ENCODE results near the gene RBBP8NL.

The RBBP8NL gene

GRCh38 chr20:62461834-62462233 lies 34.5 kb upstream of the RBBP8NL start:
- in situ Hi-C loops (cut with MboI; ENCODE audit: low sequenced_read_pairs, unreplicated experiment), result no loop called here
- TF ChIP-seq CTCF (IDR thresholded peaks at IDR 0.05; ENCODE audit: borderline replicate concordance, control extremely low read depth, extremely low read depth, insufficient read depth, missing control alignments), result no peak
- DNase-seq (ENCODE audit: low spot score), result no peak

- in situ Hi-C loops (cut with MboI; ENCODE audit: low sequenced_read_pairs, unreplicated experiment), result no loop called here
- no peak for DNase-seq (ENCODE audit: low spot score)
- no peak for TF ChIP-seq CTCF (IDR thresholded peaks at IDR 0.05; ENCODE audit: borderline replicate concordance, control extremely low read depth, extremely low read depth, insufficient read depth, missing control alignments)
Measured at GRCh38 chr20:62461157-62461556, 33.8 kb upstream of the RBBP8NL start.

GRCh38 chr20:62460678-62461077 lies 33.3 kb upstream of the RBBP8NL start:
- in situ Hi-C loops (cut with MboI; ENCODE audit: low sequenced_read_pairs, unreplicated experiment), result no loop called here
- no peak for DNase-seq (ENCODE audit: low spot score)
- TF ChIP-seq CTCF (IDR thresholded peaks at IDR 0.05; ENCODE audit: borderline replicate concordance, control extremely low read depth, extremely low read depth, insufficient read depth, missing control alignments), result no peak

GRCh38 chr20:62459488-62459887 lies 32.1 kb upstream of the RBBP8NL start:
- in situ Hi-C loops (cut with MboI; ENCODE audit: low sequenced_read_pairs, unreplicated experiment), result no loop called here
- no peak for TF ChIP-seq CTCF (IDR thresholded peaks at IDR 0.05; ENCODE audit: borderline replicate concordance, control extremely low read depth, extremely low read depth, insufficient read depth, missing control alignments)
- DNase-seq (ENCODE audit: low spot score), result no peak

GRCh38 chr20:62458275-62459251 lies 31.2 kb upstream of the RBBP8NL start:
- DNase-seq (ENCODE audit: low spot score), result no peak
- in situ Hi-C loops (cut with MboI; ENCODE audit: low sequenced_read_pairs, unreplicated experiment), result no loop called here
- TF ChIP-seq CTCF (IDR thresholded peaks at IDR 0.05; ENCODE audit: borderline replicate concordance, control extremely low read depth, extremely low read depth, insufficient read depth, missing control alignments), result no peak

GRCh38 chr20:62457831-62458230 lies 30.5 kb upstream of the RBBP8NL start:
- no peak for TF ChIP-seq CTCF (IDR thresholded peaks at IDR 0.05; ENCODE audit: borderline replicate concordance, control extremely low read depth, extremely low read depth, insufficient read depth, missing control alignments)
- in situ Hi-C loops (cut with MboI; ENCODE audit: low sequenced_read_pairs, unreplicated experiment), result no loop called here
- no peak for DNase-seq (ENCODE audit: low spot score)
